IPS-18a (cell line): ENCODE data around the gene NT5C1A.
A peak's percentile ranks its signal among the peaks of the same experiment; 100 is the strongest.

Source experiments
- H3K27ac ChIP-seq: one replicate; pipeline ENCODE4 v1.5.1; 2013; ENCODE audit warnings: low read length
- H3K27me3 ChIP-seq: one replicate; pipeline ENCODE4 v1.6.1; 2013; ENCODE audit warnings: mild to moderate bottlenecking, low read length; ENCODE audit not compliant: control insufficient read depth, insufficient read depth
- H3K36me3 ChIP-seq: one replicate; pipeline ENCODE4 v1.6.1; 2013; ENCODE audit warnings: low read depth, low read length; ENCODE audit not compliant: control insufficient read depth
- H3K4me1 ChIP-seq: one replicate; pipeline ENCODE4 v1.6.1; 2013; ENCODE audit warnings: low read depth, low read length; ENCODE audit not compliant: control insufficient read depth
- H3K4me3 ChIP-seq: one replicate; pipeline ENCODE4 v1.5.1; 2013; ENCODE audit warnings: low read length
- H3K9ac ChIP-seq: one replicate; pipeline ENCODE4 v1.6.1; 2013; ENCODE audit warnings: mild to moderate bottlenecking, low read length, moderate library complexity
- H3K9me3 ChIP-seq: one replicate; pipeline ENCODE4 v1.6.1; 2013; ENCODE audit warnings: low read depth, low read length; ENCODE audit not compliant: control insufficient read depth

Gene NT5C1A

GRCh38 chr1:39699419-39699818, 27.5 kb upstream of the NT5C1A start:
- peaks cover 99% of the 10 kb centered on the region for H3K27me3 ChIP-seq
- H3K36me3 ChIP-seq = no peaks in the 10 kb centered on the region
- no peaks in the 10 kb centered on the region for H3K9me3 ChIP-seq
- H3K4me3 ChIP-seq = no peak overlapping the region
- H3K4me1 ChIP-seq = peaks cover 22% of the 10 kb centered on the region
- H3K27ac ChIP-seq = no peak overlapping the region
- no peak overlapping the region for H3K9ac ChIP-seq

- Histone ChIP-seq H3K27ac (no peak overlapping the region), H3K36me3 (no peaks in the 10 kb centered on the region), H3K4me1 (peaks cover 22% of the 10 kb centered on the region), H3K9ac (no peak overlapping the region), H3K4me3 (no peak overlapping the region), H3K27me3 (peaks cover 99% of the 10 kb centered on the region), H3K9me3 (no peaks in the 10 kb centered on the region)
Observed at GRCh38 chr1:39698568-39698967, 26.7 kb upstream of the NT5C1A start.

DNA sequence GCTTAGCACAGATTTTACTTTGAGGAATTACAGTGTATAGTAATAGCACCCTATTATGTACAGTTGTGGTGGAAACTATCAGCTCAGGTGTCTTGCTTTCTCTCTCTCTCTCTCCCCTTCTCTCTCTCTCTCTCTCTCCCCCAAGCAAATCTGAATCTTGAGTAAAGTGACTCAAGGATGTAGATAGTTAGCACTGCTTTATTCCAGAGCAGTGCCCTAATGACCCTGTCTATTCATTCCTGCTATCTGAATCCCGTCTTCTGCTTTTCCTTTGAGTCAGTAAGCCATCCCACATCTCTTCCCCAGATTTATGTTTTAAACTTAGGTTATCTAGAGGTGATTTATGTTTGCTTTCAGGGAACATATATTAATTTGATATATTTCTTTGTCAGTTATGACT, 24.5 kb upstream of the NT5C1A start:
- no peaks in the 10 kb centered on the region for H3K9me3 ChIP-seq
- H3K4me1 ChIP-seq = peaks cover 13% of the 10 kb centered on the region
- no peak overlapping the region for H3K27ac ChIP-seq
- peaks cover 100% of the 10 kb centered on the region for H3K27me3 ChIP-seq
- H3K36me3 ChIP-seq = no peaks in the 10 kb centered on the region
- H3K9ac ChIP-seq = no peak overlapping the region
- H3K4me3 ChIP-seq = no peak overlapping the region

- Histone ChIP-seq H3K9me3 (no peaks in the 10 kb centered on the region), H3K9ac (no peak overlapping the region), H3K4me3 (no peak overlapping the region), H3K27me3 (peaks cover 100% of the 10 kb centered on the region), H3K27ac (no peak overlapping the region), H3K4me1 (peaks cover 7% of the 10 kb centered on the region), H3K36me3 (no peaks in the 10 kb centered on the region)
Observed at GRCh38 chr1:39695016-39695415, 23.1 kb upstream of the NT5C1A start.

DNA sequence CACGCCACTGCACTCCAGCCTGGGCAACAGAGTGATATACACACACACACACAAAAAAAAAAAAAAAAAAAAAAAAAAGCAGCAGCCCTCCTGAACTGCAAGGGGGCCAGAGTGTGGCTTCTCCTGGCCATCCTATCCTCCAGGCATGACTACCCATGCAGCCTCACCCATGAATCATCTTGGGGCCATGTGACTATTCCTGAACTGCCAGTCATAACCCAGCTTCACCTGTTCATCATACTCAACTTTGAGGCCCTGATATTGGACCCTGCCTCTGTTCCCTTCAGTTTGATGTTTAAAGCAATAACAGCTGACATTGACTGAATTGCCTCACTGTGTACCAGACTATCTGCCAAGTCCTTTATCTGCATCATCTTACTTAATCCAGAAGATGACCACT, 22.1 kb upstream of the NT5C1A start:
- Histone ChIP-seq H3K9me3 (no peaks in the 10 kb centered on the region), H3K4me1 (peaks cover 7% of the 10 kb centered on the region), H3K27me3 (peaks cover 100% of the 10 kb centered on the region), H3K9ac (no peak overlapping the region), H3K27ac (no peak overlapping the region), H3K36me3 (no peaks in the 10 kb centered on the region), H3K4me3 (no peak overlapping the region)

DNA sequence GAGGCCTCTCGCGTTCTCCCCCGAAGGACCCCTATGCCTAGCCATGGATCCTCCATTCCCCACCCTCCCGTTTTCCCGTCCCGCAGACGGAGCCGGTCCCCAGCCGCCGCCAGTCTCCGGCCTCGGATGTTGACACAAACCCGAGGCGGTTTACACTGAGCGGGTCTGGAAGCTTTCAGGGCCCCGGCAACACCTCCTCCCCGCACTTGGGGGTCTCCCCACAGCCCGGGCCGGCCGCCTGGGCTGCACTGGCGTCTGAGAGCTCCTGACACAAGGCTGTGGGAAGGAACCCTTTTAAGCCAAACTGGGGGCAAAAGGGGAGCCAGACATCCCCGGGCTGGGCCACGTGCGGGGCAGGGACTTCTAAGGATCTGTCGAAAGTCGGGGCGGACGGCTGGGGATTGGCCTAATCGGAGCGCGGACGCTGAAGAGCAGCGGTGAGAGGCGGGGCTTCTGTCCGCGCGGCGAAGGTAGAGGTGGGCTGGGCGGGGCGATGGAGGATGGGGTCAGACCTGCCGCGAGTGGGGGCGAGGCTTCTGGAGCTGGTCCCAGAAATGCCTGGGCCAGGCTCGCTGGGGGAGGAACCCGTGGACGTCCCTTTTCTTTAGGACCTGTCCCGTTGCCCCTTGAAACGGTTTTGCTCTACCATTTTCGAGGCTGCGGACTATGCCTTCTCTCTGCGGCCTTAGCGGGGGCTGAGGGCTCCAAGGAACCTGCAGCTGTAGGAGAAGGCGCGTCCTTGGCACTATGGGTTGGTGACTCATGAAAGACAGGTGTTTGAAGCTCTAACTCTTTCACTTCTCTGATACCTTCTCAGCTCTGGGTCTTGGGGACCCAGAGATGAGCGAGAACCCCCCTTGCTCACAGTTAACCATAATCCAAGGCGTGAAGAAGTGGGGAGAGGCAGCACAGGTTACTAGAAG, 20.5 kb upstream of the NT5C1A start:
- peaks cover 100% of the 10 kb centered on the region for H3K27me3 ChIP-seq
- H3K4me1 ChIP-seq = peaks cover 7% of the 10 kb centered on the region
- H3K36me3 ChIP-seq = no peaks in the 10 kb centered on the region
- no peak overlapping the region for H3K27ac ChIP-seq
- H3K9me3 ChIP-seq = no peaks in the 10 kb centered on the region
- H3K9ac ChIP-seq = no peak overlapping the region
- peak overlapping the region; percentile 26 for H3K4me3 ChIP-seq

DNA sequence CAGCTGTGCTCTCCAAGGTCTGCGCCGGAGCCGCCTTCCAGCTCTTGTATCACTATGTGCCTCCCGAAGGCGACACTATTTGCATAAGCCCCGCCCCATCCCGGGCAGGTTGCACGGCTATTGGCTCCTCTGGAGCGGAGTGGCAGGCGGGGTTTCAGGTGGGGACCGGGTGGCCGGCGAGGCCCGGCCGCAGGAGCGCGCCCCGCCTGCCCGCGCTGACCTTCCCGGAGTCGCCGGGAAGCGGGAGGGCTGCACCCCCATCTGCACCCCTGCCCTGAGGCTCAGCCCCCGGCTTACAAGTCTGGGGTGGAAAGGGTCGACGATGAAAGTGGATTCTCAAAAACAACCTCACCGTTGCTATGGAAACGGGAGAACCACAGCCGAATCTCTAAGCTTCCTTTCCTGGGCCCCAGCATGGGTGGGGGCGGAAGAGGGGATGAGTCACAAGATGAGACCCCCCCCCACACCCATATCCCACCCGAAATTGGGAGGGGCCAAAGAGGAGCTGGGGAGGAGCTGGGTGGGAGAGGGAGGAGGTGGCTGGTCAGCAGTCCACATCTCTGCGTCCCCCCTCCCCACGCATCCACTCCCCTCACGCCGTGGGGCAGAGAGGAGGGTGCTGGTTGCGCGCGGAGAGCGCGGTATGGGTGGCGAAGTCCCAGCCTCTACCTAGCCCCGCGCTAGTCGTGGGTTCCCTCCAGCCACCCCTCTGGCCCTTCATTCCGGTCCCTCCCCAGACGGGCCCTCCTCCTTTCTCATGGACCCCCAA, 19.7 kb upstream of the NT5C1A start, which contains the start of gene HPCAL4:
HPCAL4 (minus strand) TSS at position 51 of the 769 bp plus-strand sequence. CDS start 6,830 bp downstream, outside the sequence.
- Histone ChIP-seq H3K9me3 (no peaks in the 10 kb centered on the region), H3K4me3 (peak within 1 kb of the TSS; percentile 26), H3K36me3 (no peaks in the 10 kb centered on the region), H3K4me1 (peaks cover 7% of the 10 kb centered on the region), H3K27me3 (peaks cover 100% of the 10 kb centered on the region), H3K9ac (no peak within 1 kb of the TSS), H3K27ac (no peak within 1 kb of the TSS)

DNA sequence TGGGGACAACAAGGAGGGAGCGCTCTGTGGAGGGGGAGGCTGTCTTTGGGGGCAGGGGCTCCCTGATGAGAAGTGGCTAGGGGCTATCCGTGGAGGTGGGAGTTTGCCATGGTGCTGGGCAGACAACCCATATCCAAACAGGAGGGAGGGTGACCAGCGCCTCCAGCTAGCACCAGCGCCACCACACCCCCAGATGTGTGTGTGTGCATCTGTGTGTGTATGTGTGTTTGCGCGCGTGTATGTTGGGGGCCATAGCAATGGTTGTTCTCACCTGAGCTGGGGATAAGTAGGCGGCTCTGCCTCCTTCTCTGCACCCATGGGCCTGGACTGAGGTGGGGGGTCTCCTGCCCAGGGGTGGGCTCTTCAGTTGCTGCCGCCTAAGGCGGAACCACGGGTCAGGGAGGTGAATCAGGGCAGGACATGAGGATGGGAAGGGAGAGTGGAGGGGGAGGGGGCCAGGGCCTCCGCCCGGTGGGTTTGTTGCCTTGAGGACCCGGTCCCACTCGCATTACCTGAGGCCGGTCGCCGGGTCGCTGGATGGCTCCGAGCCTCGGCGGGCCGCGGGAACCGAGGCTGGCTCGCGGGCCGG, 19.0 kb upstream of the NT5C1A start:
- H3K27ac ChIP-seq = no peak overlapping the region
- peaks cover 7% of the 10 kb centered on the region for H3K4me1 ChIP-seq
- peaks cover 100% of the 10 kb centered on the region for H3K27me3 ChIP-seq
- H3K36me3 ChIP-seq = no peaks in the 10 kb centered on the region
- no peak overlapping the region for H3K9ac ChIP-seq
- H3K9me3 ChIP-seq = no peaks in the 10 kb centered on the region
- peak overlapping the region; percentile 26 for H3K4me3 ChIP-seq

- H3K27me3 ChIP-seq = peaks cover 97% of the 10 kb centered on the region
- H3K4me3 ChIP-seq = no peak overlapping the region
- H3K4me1 ChIP-seq = peaks cover 5% of the 10 kb centered on the region
- no peak overlapping the region for H3K27ac ChIP-seq
- H3K9me3 ChIP-seq = no peaks in the 10 kb centered on the region
- H3K9ac ChIP-seq = no peak overlapping the region
- H3K36me3 ChIP-seq = no peaks in the 10 kb centered on the region
Observed at GRCh38 chr1:39690225-39690624, 18.3 kb upstream of the NT5C1A start.

DNA sequence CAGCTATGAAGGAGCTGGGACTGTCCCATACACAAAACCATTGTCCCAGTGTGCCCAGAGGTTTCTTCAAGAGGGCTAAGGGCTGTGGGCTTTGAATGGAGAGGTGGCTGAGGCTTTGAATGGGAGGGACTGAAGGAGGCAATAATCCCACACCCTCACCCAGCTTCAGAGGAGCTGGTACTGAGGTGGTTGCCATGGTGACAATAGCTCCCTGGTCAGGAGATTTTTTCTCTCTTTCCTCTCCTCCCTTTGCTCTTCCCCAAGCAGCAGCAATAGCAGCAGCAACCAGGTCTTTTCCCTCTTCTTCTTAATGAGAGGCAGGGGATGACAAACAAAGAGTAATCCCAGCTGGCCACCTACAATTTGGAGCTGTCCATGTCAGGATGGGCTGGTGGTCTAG, 17.7 kb upstream of the NT5C1A start:
- H3K36me3 ChIP-seq = no peaks in the 10 kb centered on the region
- no peak overlapping the region for H3K9ac ChIP-seq
- H3K9me3 ChIP-seq = no peaks in the 10 kb centered on the region
- H3K4me3 ChIP-seq = no peak overlapping the region
- peaks cover 2% of the 10 kb centered on the region for H3K4me1 ChIP-seq
- H3K27ac ChIP-seq = no peak overlapping the region
- H3K27me3 ChIP-seq = peaks cover 97% of the 10 kb centered on the region

DNA sequence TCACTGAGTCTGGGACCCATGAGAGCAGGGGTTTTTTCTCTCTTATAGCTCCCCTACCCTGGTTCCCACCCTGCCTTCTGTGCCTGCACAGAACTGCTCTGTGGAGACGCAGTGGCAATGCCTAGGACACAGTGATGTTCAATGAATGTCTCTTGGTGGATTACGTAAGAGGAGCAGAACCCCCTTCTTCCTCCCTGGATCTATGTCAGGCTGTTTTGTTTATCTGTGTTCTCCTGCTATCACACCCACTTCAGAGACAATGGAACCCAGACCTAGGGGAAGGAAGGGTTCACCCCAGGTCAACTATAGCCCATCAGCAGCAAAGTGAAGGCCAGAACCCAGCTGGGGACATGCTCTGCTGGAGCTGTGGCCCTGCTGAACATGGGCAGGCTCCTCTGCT, 17.3 kb upstream of the NT5C1A start:
- no peak overlapping the region for H3K9ac ChIP-seq
- no peak overlapping the region for H3K4me3 ChIP-seq
- H3K9me3 ChIP-seq = no peaks in the 10 kb centered on the region
- H3K27ac ChIP-seq = no peak overlapping the region
- H3K4me1 ChIP-seq = no peaks in the 10 kb centered on the region
- H3K36me3 ChIP-seq = no peaks in the 10 kb centered on the region
- H3K27me3 ChIP-seq = peaks cover 97% of the 10 kb centered on the region
